K562 (cell line): ENCODE results near the gene ALDH7A1. TPM values are rescaled to one million over a fixed set of nuclear protein-coding genes. Genes with fewer than 3 reads are reported as not detected.
A peak's percentile ranks its signal among the peaks of the same experiment; 100 is the strongest.

Experiments used
- ADNP ChIP-seq: fragments of 200-800 bp; sonication (Bioruptor generic); IDR thresholded peaks from 2 replicates; pipeline ENCODE4 v1.6.1; 2016; ENCODE audit warnings: missing genetic modification characterization, missing compliant biosample characterization
- ATF3 ChIP-seq, 2 experiments: fragments of 450-650 bp in 1 of 2; sonication (generic) in 1 of 2; formaldehyde crosslinking in 1 of 2; IDR thresholded peaks in 1 of 2; conservative IDR thresholded peaks in 1 of 2; 2 replicates each; pipeline versions ENCODE4 v1.6.1 to v1.8.1; 2016 to 2023; ENCODE audit warnings: mild to moderate bottlenecking in 2 of 2, moderate library complexity in 2 of 2, inconsistent platforms in 1 of 2, missing genetic modification reagents in 1 of 2
- NCOA2 ChIP-seq, 2 experiments: fragments of 450-650 bp; IDR thresholded peaks; 2 replicates each; pipeline ENCODE4 v1.6.1; 2018; ENCODE audit warnings: mild to moderate bottlenecking in 2 of 2, moderate library complexity in 1 of 2; ENCODE audit not compliant: partially characterized antibody in 2 of 2
- NCOR1 ChIP-seq: fragments of 450-650 bp; IDR thresholded peaks from 2 replicates; pipeline ENCODE4 v1.6.1; 2016; ENCODE audit warnings: mild to moderate bottlenecking, moderate library complexity
- NR2C1 ChIP-seq, 2 experiments: fragments of 450-650 bp; IDR thresholded peaks; 2 replicates each; pipeline ENCODE4 v1.6.1; 2017; ENCODE audit warnings: mild to moderate bottlenecking in 2 of 2, antibody characterized with exemption in 1 of 2, inconsistent platforms in 1 of 2, missing compliant biosample characterization in 1 of 2, missing genetic modification characterization in 1 of 2
- NR2C2 ChIP-seq, 2 experiments: fragments of 200-800 bp in 1 of 2; sonication (Bioruptor generic) in 1 of 2; sonication (generic) in 1 of 2; formaldehyde crosslinking in 1 of 2; IDR thresholded peaks; 2 replicates each; pipeline versions ENCODE4 v1.6.1 to v1.8.0; 2016 to 2022; ENCODE audit warnings: mild to moderate bottlenecking in 1 of 2, missing compliant biosample characterization in 1 of 2, missing genetic modification characterization in 1 of 2, missing genetic modification reagents in 1 of 2
- STAT5A ChIP-seq: IDR thresholded peaks from 2 replicates; pipeline ENCODE4 v1.6.1; 2012; ENCODE audit warnings: low read length, inconsistent platforms, borderline replicate concordance
- TFE3 ChIP-seq: fragments of 450-650 bp; formaldehyde crosslinking; IDR thresholded peaks from 2 replicates; pipeline ENCODE4 v1.4.0; 2020; ENCODE audit warnings: mild to moderate bottlenecking, mixed read lengths
- polyA plus RNA-seq, 8 experiments: library from polyadenylated mRNA; depleted of rRNA in 4 of 8; stranded (reverse) in 5 of 8; unstranded in 3 of 8; fragments of >200 nt; fragmentation: Nextera tagmentation in 2 of 8; fragmentation: Illumina TruSeq in 1 of 8; extraction: Ambion mirVana in 2 of 8; extraction: Trizol in 1 of 8; gene quantifications; 2 replicates each; pipeline versions ENCODE4 v1.2.1 to v1.2.3, GENCODE V29; 2011 to 2014; ENCODE audit warnings: inconsistent platforms in 1 of 8, missing spikeins in 1 of 8
- total RNA-seq, 7 experiments: library from RNA; depleted of rRNA in 6 of 7; stranded (reverse); fragments of >200 nt in 6 of 7; fragmentation: Illumina TruSeq in 2 of 7; extraction: Trizol in 2 of 7; gene quantifications; 2 replicates each; pipeline versions ENCODE4 v1.2.1 to v1.2.3, GENCODE V29; 2011 to 2021; ENCODE audit warnings: low replicate concordance in 1 of 7
- TF ChIP-seq, protein P1 (sequence below): sonication (generic); formaldehyde crosslinking; IDR thresholded peaks from 2 replicates; pipeline ENCODE4 v1.8.0; 2022; ENCODE audit warnings: mild to moderate bottlenecking, missing genetic modification reagents
- TF ChIP-seq, protein P2 (sequence below), 2 experiments: IDR thresholded peaks in 1 of 2; conservative IDR thresholded peaks in 1 of 2; 2 replicates each; pipeline ENCODE4 v1.6.1; 2016; ENCODE audit warnings: low read depth in 2 of 2, mild to moderate bottlenecking in 1 of 2, missing compliant biosample characterization in 1 of 2, missing genetic modification characterization in 1 of 2, moderate library complexity in 1 of 2

The ALDH7A1 gene
- total and polyA plus RNA-seq, 9 of the 15 experiments (the other 6 are each of a cell fraction or from before 2014, with no cell fraction given): 0.04 to 0.49 TPM; not detected in 7

- peak; percentile 48; the same call in 1 of the 2 replicates for TF ChIP-seq ATF3 (IDR thresholded peaks at IDR 0.05)
- TF ChIP-seq ATF3 (CRISPR knock-in tag; conservative IDR thresholded peaks at IDR 0.05): no peak
- 0 out of 2 replicates have a peak, but pooled peaks have one; percentile 21 for TF ChIP-seq STAT5A
- TF ChIP-seq NR2C2 (CRISPR knock-in tag; IDR thresholded peaks at IDR 0.05): no peak
- peak; percentile 83 for TF ChIP-seq NR2C2 (tag; IDR thresholded peaks at IDR 0.05)
- TF ChIP-seq, protein P1, sequence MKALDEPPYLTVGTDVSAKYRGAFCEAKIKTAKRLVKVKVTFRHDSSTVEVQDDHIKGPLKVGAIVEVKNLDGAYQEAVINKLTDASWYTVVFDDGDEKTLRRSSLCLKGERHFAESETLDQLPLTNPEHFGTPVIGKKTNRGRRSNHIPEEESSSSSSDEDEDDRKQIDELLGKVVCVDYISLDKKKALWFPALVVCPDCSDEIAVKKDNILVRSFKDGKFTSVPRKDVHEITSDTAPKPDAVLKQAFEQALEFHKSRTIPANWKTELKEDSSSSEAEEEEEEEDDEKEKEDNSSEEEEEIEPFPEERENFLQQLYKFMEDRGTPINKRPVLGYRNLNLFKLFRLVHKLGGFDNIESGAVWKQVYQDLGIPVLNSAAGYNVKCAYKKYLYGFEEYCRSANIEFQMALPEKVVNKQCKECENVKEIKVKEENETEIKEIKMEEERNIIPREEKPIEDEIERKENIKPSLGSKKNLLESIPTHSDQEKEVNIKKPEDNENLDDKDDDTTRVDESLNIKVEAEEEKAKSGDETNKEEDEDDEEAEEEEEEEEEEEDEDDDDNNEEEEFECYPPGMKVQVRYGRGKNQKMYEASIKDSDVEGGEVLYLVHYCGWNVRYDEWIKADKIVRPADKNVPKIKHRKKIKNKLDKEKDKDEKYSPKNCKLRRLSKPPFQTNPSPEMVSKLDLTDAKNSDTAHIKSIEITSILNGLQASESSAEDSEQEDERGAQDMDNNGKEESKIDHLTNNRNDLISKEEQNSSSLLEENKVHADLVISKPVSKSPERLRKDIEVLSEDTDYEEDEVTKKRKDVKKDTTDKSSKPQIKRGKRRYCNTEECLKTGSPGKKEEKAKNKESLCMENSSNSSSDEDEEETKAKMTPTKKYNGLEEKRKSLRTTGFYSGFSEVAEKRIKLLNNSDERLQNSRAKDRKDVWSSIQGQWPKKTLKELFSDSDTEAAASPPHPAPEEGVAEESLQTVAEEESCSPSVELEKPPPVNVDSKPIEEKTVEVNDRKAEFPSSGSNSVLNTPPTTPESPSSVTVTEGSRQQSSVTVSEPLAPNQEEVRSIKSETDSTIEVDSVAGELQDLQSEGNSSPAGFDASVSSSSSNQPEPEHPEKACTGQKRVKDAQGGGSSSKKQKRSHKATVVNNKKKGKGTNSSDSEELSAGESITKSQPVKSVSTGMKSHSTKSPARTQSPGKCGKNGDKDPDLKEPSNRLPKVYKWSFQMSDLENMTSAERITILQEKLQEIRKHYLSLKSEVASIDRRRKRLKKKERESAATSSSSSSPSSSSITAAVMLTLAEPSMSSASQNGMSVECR (CRISPR knock-in tag): no peak
- TF ChIP-seq NCOR1: 0 out of 2 replicates have a peak, but pooled peaks have one; percentile 17
- no peak for TF ChIP-seq NCOA2 (IDR thresholded peaks at IDR 0.05; ENCODE audit: partially characterized antibody in 2 of 2)
- TF ChIP-seq, protein P2, sequence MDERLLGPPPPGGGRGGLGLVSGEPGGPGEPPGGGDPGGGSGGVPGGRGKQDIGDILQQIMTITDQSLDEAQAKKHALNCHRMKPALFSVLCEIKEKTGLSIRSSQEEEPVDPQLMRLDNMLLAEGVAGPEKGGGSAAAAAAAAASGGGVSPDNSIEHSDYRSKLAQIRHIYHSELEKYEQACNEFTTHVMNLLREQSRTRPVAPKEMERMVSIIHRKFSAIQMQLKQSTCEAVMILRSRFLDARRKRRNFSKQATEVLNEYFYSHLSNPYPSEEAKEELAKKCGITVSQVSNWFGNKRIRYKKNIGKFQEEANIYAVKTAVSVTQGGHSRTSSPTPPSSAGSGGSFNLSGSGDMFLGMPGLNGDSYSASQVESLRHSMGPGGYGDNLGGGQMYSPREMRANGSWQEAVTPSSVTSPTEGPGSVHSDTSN (CRISPR knock-in tag; IDR thresholded peaks at IDR 0.05; ENCODE audit: low read depth): no peak
- TF ChIP-seq, protein P2 (tag; conservative IDR thresholded peaks at IDR 0.05; ENCODE audit: low read depth): 0 out of 2 replicates have a peak, but pooled peaks have one; percentile 5
- TF ChIP-seq ADNP: no peak
- TF ChIP-seq TFE3: no peak
- TF ChIP-seq NR2C1 (IDR thresholded peaks at IDR 0.05): peak; percentile 85
- TF ChIP-seq NR2C1 (tag; IDR thresholded peaks at IDR 0.05): peak; percentile 82
These were observed 85.7 kb downstream of the ALDH7A1 start (continued) for GRCh38 chr5:126509339-126509738.
